OCI-LY7 (cell line): Measurements from ENCODE around the gene AURKAIP1. TPM values are rescaled to one million over a fixed set of nuclear protein-coding genes. Genes with fewer than 3 reads are reported as not detected.

Source experiments
- BruUV-seq: library from RNA; stranded (reverse); fragments of 400-500 nt; replicated peaks from 2 replicates; lab custom pipeline; 2021; lab: Mats Ljungman, UMichigan
- CTCF ChIA-PET: fragments of 300-600 bp; sonication (Branson Sonifier 250); formaldehyde crosslinking; loops from one replicate; lab custom pipeline; 2022; ENCODE audit warnings: antibody characterized with exemption; ENCODE audit not compliant: unreplicated experiment; lab: Charles Lee
- POLR2A ChIA-PET: fragments of 300-600 bp; sonication (Branson Sonifier 250); formaldehyde crosslinking; loops from one replicate; lab custom pipeline; 2022; ENCODE audit warnings: antibody characterized with exemption; lab: Charles Lee
- DNase-seq: peaks from one replicate; pipeline ENCODE4 v3.0.0-alpha.2; 2015; ENCODE audit warnings: low spot score
- H2AFZ ChIP-seq: fragments of 200-600 bp; sonication (generic), shearing (Covaris generic); 2 replicates; pipeline ENCODE4 v1.6.1; 2014; ENCODE audit warnings: mild to moderate bottlenecking, antibody characterized with exemption, low read length, moderate library complexity
- H3K27ac ChIP-seq: fragments of 200-600 bp; sonication (generic); 2 replicates; pipeline ENCODE4 v1.5.1; 2014; ENCODE audit warnings: mixed run types, low read depth, mild to moderate bottlenecking, moderate library complexity, low read length, inconsistent platforms; ENCODE audit not compliant: poor library complexity, severe bottlenecking
- H3K36me3 ChIP-seq: fragments of 200-600 bp; sonication (generic); 2 replicates; pipeline ENCODE4 v1.6.1; 2014; ENCODE audit warnings: mild to moderate bottlenecking, antibody characterized with exemption, low read length, moderate library complexity, mixed read lengths; ENCODE audit not compliant: insufficient read depth
- H3K4me1 ChIP-seq: fragments of 200-600 bp; sonication (generic); 2 replicates; pipeline ENCODE4 v1.5.1; 2014; ENCODE audit warnings: mild to moderate bottlenecking, low read length; ENCODE audit not compliant: insufficient read depth, poor library complexity, severe bottlenecking
- H3K4me2 ChIP-seq: fragments of 200-600 bp; sonication (generic); 2 replicates; pipeline ENCODE4 v1.6.1; 2014; ENCODE audit warnings: mild to moderate bottlenecking, low read length
- H3K4me3 ChIP-seq: fragments of 200-600 bp; sonication (generic); 2 replicates; pipeline ENCODE4 v1.5.1; 2014; ENCODE audit warnings: mild to moderate bottlenecking, low read depth, low read length; ENCODE audit not compliant: poor library complexity, severe bottlenecking
- H3K79me2 ChIP-seq: fragments of 200-600 bp; sonication (generic); 2 replicates; pipeline ENCODE4 v1.6.1; 2016; ENCODE audit warnings: low read depth, mild to moderate bottlenecking, low read length, moderate library complexity, mixed read lengths; ENCODE audit not compliant: insufficient read depth
- H3K9me2 ChIP-seq: fragments of 200-600 bp; sonication (generic); 2 replicates; pipeline ENCODE4 v1.6.1; 2016; ENCODE audit warnings: mild to moderate bottlenecking, low read length, mixed read lengths; ENCODE audit not compliant: insufficient read depth
- H3K9me3 ChIP-seq: fragments of 200-600 bp; sonication (generic); 2 replicates; pipeline ENCODE4 v1.6.1; 2014; ENCODE audit warnings: mild to moderate bottlenecking, mixed run types, low read length, mixed read lengths
- H4K20me1 ChIP-seq: fragments of 200-600 bp; sonication (generic); 2 replicates; pipeline ENCODE4 v1.6.1; 2014; ENCODE audit warnings: mild to moderate bottlenecking, antibody characterized with exemption, low read length, moderate library complexity, mixed read lengths; ENCODE audit not compliant: insufficient read depth
- CTCF ChIP-seq: fragments of 200-600 bp; sonication (generic); conservative IDR thresholded peaks from 2 replicates; pipeline ENCODE4 v1.5.1; 2014; ENCODE audit warnings: mild to moderate bottlenecking, antibody characterized with exemption, low read length, moderate library complexity, mixed read lengths
- EZH2phosphoT487 ChIP-seq: fragments of 200-600 bp; sonication (generic); IDR thresholded peaks from 2 replicates; pipeline ENCODE4 v1.6.1; 2018; ENCODE audit warnings: low read depth, borderline replicate concordance, mild to moderate bottlenecking, mixed run types, antibody characterized with exemption, low read length, moderate library complexity, mixed read lengths
- intact Hi-C: fragments of 100-400 bp; cut with micrococcal nuclease; formaldehyde crosslinking; loops from one replicate; pipeline ENCODE4 v1.10.0; 2022; ENCODE audit not compliant: unreplicated experiment
- total RNA-seq, 2 experiments: library from RNA; depleted of rRNA in 1 of 2; stranded (reverse); fragments of >200 nt in 1 of 2; shearing (Covaris generic) in 1 of 2; gene quantifications; 2 replicates each; pipeline ENCODE4 v1.2.3, GENCODE V29; 2014 to 2022

AURKAIP1 gene
- total RNA-seq, 2 experiments from 2014 or later: 163 to 172 TPM

GRCh38 chr1:1397839-1398523 lies 23.0 kb upstream of the AURKAIP1 start:
- POLR2A ChIA-PET: interaction anchor here (0.5 to 0.6 kb wide), 3 partner anchors 10 to 127 kb away, joined by 3 to 4 read pairs (median 3); no protein-coding TSS in a partner anchor
- BruUV-seq: TSS peak; percentile 64

DNA sequence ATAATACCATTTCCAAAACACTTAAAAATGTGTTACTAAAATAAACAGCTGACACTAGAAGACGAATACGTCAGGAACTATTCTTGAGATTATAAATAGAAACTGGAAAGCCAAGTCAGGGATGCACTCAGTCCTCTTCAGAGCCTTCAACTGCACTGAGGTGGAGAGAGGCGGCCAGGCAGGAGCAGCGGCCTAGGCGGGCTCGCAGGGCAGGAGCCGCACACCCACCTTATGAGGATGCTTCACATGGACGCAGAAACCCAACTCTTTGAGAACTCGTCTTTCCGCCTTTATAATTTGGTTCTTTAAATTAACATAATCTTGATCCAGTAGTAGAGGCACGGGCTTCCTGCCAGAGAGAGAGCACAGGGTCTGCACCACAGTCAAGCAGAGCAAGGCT lies 20.2 kb upstream of the AURKAIP1 start:
- TF ChIP-seq EZH2phosphoT487: no peak
- TF ChIP-seq CTCF: no peak
- H3K79me2 ChIP-seq: peaks cover 39% of the 10 kb centered on the region
- POLR2A ChIA-PET: no interaction called here
- no TSS peak for BruUV-seq
- no peak overlapping the region for H2AFZ ChIP-seq
- DNase-seq: no peak
- no peak overlapping the region for H3K4me2 ChIP-seq
- no peak overlapping the region for H3K4me3 ChIP-seq
- H3K27ac ChIP-seq: no peak overlapping the region
- H3K9me2 ChIP-seq: no peaks in the 10 kb centered on the region
- peaks cover 12% of the 10 kb centered on the region for H3K4me1 ChIP-seq
- no peaks in the 10 kb centered on the region for H4K20me1 ChIP-seq
- H3K36me3 ChIP-seq: peaks cover 81% of the 10 kb centered on the region
- intact Hi-C loops: no loop called here
- CTCF ChIA-PET: no interaction called here
- H3K9me3 ChIP-seq: no peaks in the 10 kb centered on the region

More at GRCh38 chr1:1397839-1398523, 23.0 kb upstream of the AURKAIP1 start:
- TF ChIP-seq EZH2phosphoT487: no peak
- TF ChIP-seq CTCF: no peak
- Histone ChIP-seq H3K36me3 (peaks cover 81% of the 10 kb centered on the region), H3K9me2 (no peaks in the 10 kb centered on the region), H3K9me3 (no peaks in the 10 kb centered on the region), H3K79me2 (peaks cover 58% of the 10 kb centered on the region), H3K27ac (peak overlapping the region; percentile 54), H4K20me1 (no peaks in the 10 kb centered on the region), H3K4me1 (peaks cover 29% of the 10 kb centered on the region), H3K4me2 (peak overlapping the region; percentile 73), H3K4me3 (peak overlapping the region; percentile 90), H2AFZ (no peak overlapping the region)
- DNase-seq: no peak
- CTCF ChIA-PET: no interaction called here
- intact Hi-C loops: no loop called here

GRCh38 chr1:1394116-1394515 lies 19.1 kb upstream of the AURKAIP1 start:
- Histone ChIP-seq H3K9me3 (no peaks in the 10 kb centered on the region), H4K20me1 (no peaks in the 10 kb centered on the region), H3K79me2 (peaks cover 32% of the 10 kb centered on the region), H3K9me2 (no peaks in the 10 kb centered on the region), H3K36me3 (peaks cover 87% of the 10 kb centered on the region), H2AFZ (no peak overlapping the region), H3K4me1 (peaks cover 12% of the 10 kb centered on the region), H3K4me3 (no peak overlapping the region), H3K27ac (no peak overlapping the region), H3K4me2 (no peak overlapping the region)
- TF ChIP-seq EZH2phosphoT487: no peak
- no peak for TF ChIP-seq CTCF
- ChIA-PET POLR2A (interaction anchor here (0.7 kb wide), 1 partner anchor 13 kb away, joined by 3 read pairs; no protein-coding TSS in a partner anchor), CTCF (no interaction called here)
- intact Hi-C loops: no loop called here
- no TSS peak for BruUV-seq
- DNase-seq: no peak
